ENCODE data around the gene RWDD2A.

The RWDD2A gene

GRCh38 chr6:83198486-83199172, 5.5 kb downstream of the RWDD2A start:
- Histone ChIP-seq H2BK12ac (ENCODE audit: low read length) (no peak overlapping the region), H2AK5ac (ENCODE audit: low read depth, low read length) (no peak overlapping the region), H2BK15ac (ENCODE audit: low read length) (no peak overlapping the region), H3K9ac (ENCODE audit: low read depth, low read length, poor library complexity) (no peak overlapping the region), H4K91ac (ENCODE audit: low read depth, low read length, poor library complexity) (no peak overlapping the region), H3K27me3 (ENCODE audit: control insufficient read depth in 3 of 3, insufficient read depth in 3 of 3, low read depth in 1 of 3, low read length in 3 of 3) (no peaks in the 10 kb centered on the region), H3K4ac (ENCODE audit: low read length) (no peak overlapping the region), H3K36me3 (replicated peaks in 1 of 2; ENCODE audit: control insufficient read depth in 2 of 2, insufficient read depth in 2 of 2, low read length in 2 of 2) (peaks cover 6 to 32% of the 10 kb centered on the region in 2 donors), H3K4me2 (ENCODE audit: insufficient read depth, low read length, poor library complexity, severe bottlenecking) (no peak overlapping the region), H2BK5ac (ENCODE audit: low read length) (no peak overlapping the region), H3K14ac (ENCODE audit: low read length) (no peak overlapping the region), H3K79me1 (ENCODE audit: low read depth, low read length) (no peaks in the 10 kb centered on the region), H3K18ac (ENCODE audit: low read length) (no peak overlapping the region), H3K9me3 (replicated peaks in 1 of 2; ENCODE audit: control insufficient read depth in 2 of 2, insufficient read depth in 1 of 2, low read depth in 1 of 2, low read length in 2 of 2) (no peaks in the 10 kb centered on the region), H3K4me3 (ENCODE audit: low read length in 2 of 2) (no peak overlapping the region), H3K4me1 (ENCODE audit: control insufficient read depth in 2 of 2, insufficient read depth in 1 of 2, low read depth in 1 of 2, low read length in 2 of 2) (peaks cover 2 to 5% of the 10 kb centered on the region in 2 donors), H2AFZ (ENCODE audit: low read length) (no peak overlapping the region), H2BK120ac (ENCODE audit: low read depth, low read length) (no peak overlapping the region), H4K8ac (ENCODE audit: low read depth, low read length) (no peak overlapping the region), H3K23ac (ENCODE audit: low read depth, low read length, poor library complexity) (no peak overlapping the region), H3K27ac (replicated peaks; ENCODE audit: low read length) (no peak overlapping the region)
- WGBS, 2 donors (ENCODE audit: extremely low coverage in 2 of 2, insufficient read length in 2 of 2, insufficient replicate concordance in 1 of 2) = no CpG with 5 or more reads among the region's 4 CpGs
- DNase-seq (ENCODE audit: low spot score) = no peak

- no peak overlapping the region for H3K4me2 ChIP-seq (ENCODE audit: insufficient read depth, low read length, poor library complexity, severe bottlenecking)
- H2BK12ac ChIP-seq (ENCODE audit: low read length) = no peak overlapping the region
- H3K36me3 ChIP-seq (replicated peaks in 1 of 2; ENCODE audit: control insufficient read depth in 2 of 2, insufficient read depth in 2 of 2, low read length in 2 of 2) = peaks cover 6 to 32% of the 10 kb centered on the region in 2 donors
- no peaks in the 10 kb centered on the region for H3K9me3 ChIP-seq (replicated peaks in 1 of 2; ENCODE audit: control insufficient read depth in 2 of 2, insufficient read depth in 1 of 2, low read depth in 1 of 2, low read length in 2 of 2)
- H2BK120ac ChIP-seq (ENCODE audit: low read depth, low read length) = no peak overlapping the region
- no peaks in the 10 kb centered on the region for H3K79me1 ChIP-seq (ENCODE audit: low read depth, low read length)
- no peak overlapping the region for H3K4ac ChIP-seq (ENCODE audit: low read length)
- H3K4me3 ChIP-seq (ENCODE audit: low read length in 2 of 2) = no peak overlapping the region
- H4K91ac ChIP-seq (ENCODE audit: low read depth, low read length, poor library complexity) = no peak overlapping the region
- no peak overlapping the region for H3K14ac ChIP-seq (ENCODE audit: low read length)
- no CpG with 5 or more reads among the region's 5 CpGs for WGBS, 2 donors (ENCODE audit: extremely low coverage in 2 of 2, insufficient read length in 2 of 2, insufficient replicate concordance in 1 of 2)
- H3K9ac ChIP-seq (ENCODE audit: low read depth, low read length, poor library complexity) = no peak overlapping the region
- H3K4me1 ChIP-seq (ENCODE audit: control insufficient read depth in 2 of 2, insufficient read depth in 1 of 2, low read depth in 1 of 2, low read length in 2 of 2) = peaks cover 0 to 2% of the 10 kb centered on the region in 2 donors
- no peak overlapping the region for H2BK5ac ChIP-seq (ENCODE audit: low read length)
- no peak for DNase-seq (ENCODE audit: low spot score)
- no peak overlapping the region for H2AK5ac ChIP-seq (ENCODE audit: low read depth, low read length)
- no peak overlapping the region for H2AFZ ChIP-seq (ENCODE audit: low read length)
- H4K8ac ChIP-seq (ENCODE audit: low read depth, low read length) = no peak overlapping the region
- H3K18ac ChIP-seq (ENCODE audit: low read length) = no peak overlapping the region
- H3K27me3 ChIP-seq (ENCODE audit: control insufficient read depth in 3 of 3, insufficient read depth in 3 of 3, low read depth in 1 of 3, low read length in 3 of 3) = no peaks in the 10 kb centered on the region
- no peak overlapping the region for H2BK15ac ChIP-seq (ENCODE audit: low read length)
- H3K27ac ChIP-seq (replicated peaks; ENCODE audit: low read length) = no peak overlapping the region
- H3K23ac ChIP-seq (ENCODE audit: low read depth, low read length, poor library complexity) = no peak overlapping the region
Observed at GRCh38 chr6:83199173-83199862, 6.2 kb downstream of the RWDD2A start.

- Histone ChIP-seq H3K9me3 (replicated peaks in 1 of 2; ENCODE audit: control insufficient read depth in 2 of 2, insufficient read depth in 1 of 2, low read depth in 1 of 2, low read length in 2 of 2) (no peaks in the 10 kb centered on the region), H2AK5ac (ENCODE audit: low read depth, low read length) (no peak overlapping the region), H2BK12ac (ENCODE audit: low read length) (no peak overlapping the region), H3K79me1 (ENCODE audit: low read depth, low read length) (no peaks in the 10 kb centered on the region), H2BK120ac (ENCODE audit: low read depth, low read length) (no peak overlapping the region), H3K4me1 (ENCODE audit: control insufficient read depth in 2 of 2, insufficient read depth in 1 of 2, low read depth in 1 of 2, low read length in 2 of 2) (no peaks in the 10 kb centered on the region), H3K27ac (replicated peaks; ENCODE audit: low read length) (no peak overlapping the region), H3K4me3 (ENCODE audit: low read length in 2 of 2) (no peak overlapping the region), H3K27me3 (ENCODE audit: control insufficient read depth in 3 of 3, insufficient read depth in 3 of 3, low read depth in 1 of 3, low read length in 3 of 3) (no peaks in the 10 kb centered on the region), H3K4me2 (ENCODE audit: insufficient read depth, low read length, poor library complexity, severe bottlenecking) (no peak overlapping the region), H2BK15ac (ENCODE audit: low read length) (no peak overlapping the region), H3K23ac (ENCODE audit: low read depth, low read length, poor library complexity) (no peak overlapping the region), H3K36me3 (replicated peaks in 1 of 2; ENCODE audit: control insufficient read depth in 2 of 2, insufficient read depth in 2 of 2, low read length in 2 of 2) (peaks cover 6 to 29% of the 10 kb centered on the region in 2 donors), H2BK5ac (ENCODE audit: low read length) (no peak overlapping the region), H3K4ac (ENCODE audit: low read length) (no peak overlapping the region), H3K9ac (ENCODE audit: low read depth, low read length, poor library complexity) (no peak overlapping the region), H2AFZ (ENCODE audit: low read length) (no peak overlapping the region), H4K91ac (ENCODE audit: low read depth, low read length, poor library complexity) (no peak overlapping the region), H3K14ac (ENCODE audit: low read length) (no peak overlapping the region), H4K8ac (ENCODE audit: low read depth, low read length) (no peak overlapping the region), H3K18ac (ENCODE audit: low read length) (no peak overlapping the region)
- no CpG with 5 or more reads among the region's 2 CpGs for WGBS, 2 donors (ENCODE audit: extremely low coverage in 2 of 2, insufficient read length in 2 of 2, insufficient replicate concordance in 1 of 2)
- DNase-seq (ENCODE audit: low spot score) = no peak
Observed at GRCh38 chr6:83199863-83200225, 6.7 kb downstream of the RWDD2A start.

GRCh38 chr6:83202031-83202430, 8.9 kb downstream of the RWDD2A start:
- Histone ChIP-seq H3K4me2 (ENCODE audit: insufficient read depth, low read length, poor library complexity, severe bottlenecking) (no peak overlapping the region), H3K4me3 (ENCODE audit: low read length in 2 of 2) (no peak overlapping the region), H3K4ac (ENCODE audit: low read length) (no peak overlapping the region), H3K9me3 (replicated peaks in 1 of 2; ENCODE audit: control insufficient read depth in 2 of 2, insufficient read depth in 1 of 2, low read depth in 1 of 2, low read length in 2 of 2) (no peaks in the 10 kb centered on the region), H3K36me3 (replicated peaks in 1 of 2; ENCODE audit: control insufficient read depth in 2 of 2, insufficient read depth in 2 of 2, low read length in 2 of 2) (peaks cover 2 to 7% of the 10 kb centered on the region in 2 donors), H4K91ac (ENCODE audit: low read depth, low read length, poor library complexity) (no peak overlapping the region), H3K4me1 (ENCODE audit: control insufficient read depth in 2 of 2, insufficient read depth in 1 of 2, low read depth in 1 of 2, low read length in 2 of 2) (no peaks in the 10 kb centered on the region), H3K23ac (ENCODE audit: low read depth, low read length, poor library complexity) (no peak overlapping the region), H3K27ac (replicated peaks; ENCODE audit: low read length) (no peak overlapping the region), H2BK12ac (ENCODE audit: low read length) (no peak overlapping the region), H3K27me3 (ENCODE audit: control insufficient read depth in 3 of 3, insufficient read depth in 3 of 3, low read depth in 1 of 3, low read length in 3 of 3) (no peaks in the 10 kb centered on the region), H4K8ac (ENCODE audit: low read depth, low read length) (no peak overlapping the region), H2BK120ac (ENCODE audit: low read depth, low read length) (no peak overlapping the region), H2AFZ (ENCODE audit: low read length) (no peak overlapping the region), H2BK15ac (ENCODE audit: low read length) (no peak overlapping the region), H3K14ac (ENCODE audit: low read length) (no peak overlapping the region), H2BK5ac (ENCODE audit: low read length) (no peak overlapping the region), H2AK5ac (ENCODE audit: low read depth, low read length) (no peak overlapping the region), H3K18ac (ENCODE audit: low read length) (no peak overlapping the region), H3K79me1 (ENCODE audit: low read depth, low read length) (no peaks in the 10 kb centered on the region), H3K9ac (ENCODE audit: low read depth, low read length, poor library complexity) (no peak overlapping the region)
- no CpG with 5 or more reads among the region's 4 CpGs for WGBS, 2 donors (ENCODE audit: extremely low coverage in 2 of 2, insufficient read length in 2 of 2, insufficient replicate concordance in 1 of 2)
- no peak for DNase-seq (ENCODE audit: low spot score)

Measured in neuronal stem cell (in vitro differentiated cells).